ENCODE results near the gene PRSS27.

DNA sequence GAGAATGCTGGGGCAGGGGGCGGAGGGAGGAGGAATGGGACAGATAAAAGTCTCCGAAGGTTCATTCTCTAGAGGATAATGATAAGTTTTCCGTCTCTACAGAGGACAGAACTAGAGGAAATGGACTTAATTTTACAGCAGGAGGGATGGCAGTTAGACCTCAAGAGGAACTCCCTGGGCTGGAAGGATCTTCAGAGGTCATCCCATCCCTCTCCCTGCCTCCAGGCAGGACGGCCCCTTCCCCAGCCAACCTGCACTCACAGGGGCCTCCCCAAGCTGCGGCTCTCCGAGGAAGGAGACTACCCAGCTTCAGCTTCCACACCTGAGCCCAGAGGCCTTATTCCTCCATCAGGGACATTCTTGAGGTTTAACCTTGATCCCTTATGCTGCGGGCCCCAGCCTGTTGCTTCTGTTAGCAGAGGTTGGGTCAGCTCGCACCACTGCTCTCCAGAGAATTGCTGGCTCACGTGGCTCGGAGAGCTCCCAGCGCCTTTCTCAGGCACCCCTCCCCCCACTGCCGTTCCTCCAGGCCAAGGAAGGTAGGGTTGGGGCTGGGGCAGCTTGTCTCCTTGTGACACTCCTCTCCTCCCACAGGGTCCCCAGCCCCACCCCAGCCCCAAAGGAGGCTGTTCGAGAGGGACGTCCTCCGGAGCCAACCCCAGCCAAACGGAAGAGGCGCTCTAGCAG, 48.5 kb upstream of the PRSS27 start:
- TF ChIP-seq, protein P1, sequence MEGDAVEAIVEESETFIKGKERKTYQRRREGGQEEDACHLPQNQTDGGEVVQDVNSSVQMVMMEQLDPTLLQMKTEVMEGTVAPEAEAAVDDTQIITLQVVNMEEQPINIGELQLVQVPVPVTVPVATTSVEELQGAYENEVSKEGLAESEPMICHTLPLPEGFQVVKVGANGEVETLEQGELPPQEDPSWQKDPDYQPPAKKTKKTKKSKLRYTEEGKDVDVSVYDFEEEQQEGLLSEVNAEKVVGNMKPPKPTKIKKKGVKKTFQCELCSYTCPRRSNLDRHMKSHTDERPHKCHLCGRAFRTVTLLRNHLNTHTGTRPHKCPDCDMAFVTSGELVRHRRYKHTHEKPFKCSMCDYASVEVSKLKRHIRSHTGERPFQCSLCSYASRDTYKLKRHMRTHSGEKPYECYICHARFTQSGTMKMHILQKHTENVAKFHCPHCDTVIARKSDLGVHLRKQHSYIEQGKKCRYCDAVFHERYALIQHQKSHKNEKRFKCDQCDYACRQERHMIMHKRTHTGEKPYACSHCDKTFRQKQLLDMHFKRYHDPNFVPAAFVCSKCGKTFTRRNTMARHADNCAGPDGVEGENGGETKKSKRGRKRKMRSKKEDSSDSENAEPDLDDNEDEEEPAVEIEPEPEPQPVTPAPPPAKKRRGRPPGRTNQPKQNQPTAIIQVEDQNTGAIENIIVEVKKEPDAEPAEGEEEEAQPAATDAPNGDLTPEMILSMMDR (IDR thresholded peaks at IDR 0.05): no peak
- no peak for TF ChIP-seq ZFX (IDR thresholded peaks at IDR 0.05; ENCODE audit: borderline replicate concordance)

Data from 22Rv1 (cell line).